ENCODE data around the gene ELMOD3.
"Not testable (repeated sequence)": the region's sequence is repeated elsewhere in the genome, so short reads cannot be mapped to it uniquely, and the experiment has no call there.

Gene ELMOD3

GRCh38 chr2:85399183-85399455 lies 44.5 kb downstream of the ELMOD3 start:
- Histone ChIP-seq H3K4me1 (ENCODE audit: control insufficient read depth, insufficient read depth, low read length) (peaks cover 13% of the 10 kb centered on the region), H3K4me3 (ENCODE audit: low read length) (no peak overlapping the region), H3K27me3 (ENCODE audit: control insufficient read depth, insufficient read depth, low read length) (no peaks in the 10 kb centered on the region), H3K9ac (ENCODE audit: low read length) (no peak overlapping the region), H3K9me3 (ENCODE audit: control insufficient read depth, low read length) (no peaks in the 10 kb centered on the region), H3K36me3 (ENCODE audit: control insufficient read depth, insufficient read depth, low read length) (peaks cover 9% of the 10 kb centered on the region)

DNA sequence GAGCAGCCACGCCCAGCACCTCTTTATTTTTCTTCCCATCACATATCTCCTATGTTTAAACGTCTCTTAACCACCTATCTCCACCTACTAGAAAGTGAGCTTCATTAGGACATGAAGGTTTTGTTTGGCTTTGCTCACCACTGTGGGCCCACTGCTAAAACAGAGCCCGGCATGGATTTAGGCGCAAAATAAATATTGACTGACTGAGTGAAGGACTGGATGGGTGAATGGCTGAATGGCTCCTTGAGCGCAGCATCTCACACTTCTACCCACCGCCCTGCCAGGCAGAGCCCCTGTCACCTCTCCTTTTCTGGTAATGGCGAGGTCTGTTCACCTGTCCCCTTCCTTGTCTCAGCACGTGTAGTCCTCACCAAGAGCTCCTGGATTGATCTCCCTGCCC lies 45.5 kb downstream of the ELMOD3 start:
- H3K4me3 ChIP-seq (ENCODE audit: low read length): no peak overlapping the region
- H3K4me1 ChIP-seq (ENCODE audit: control insufficient read depth, insufficient read depth, low read length): peaks cover 13% of the 10 kb centered on the region
- H3K27me3 ChIP-seq (ENCODE audit: control insufficient read depth, insufficient read depth, low read length): no peaks in the 10 kb centered on the region
- H3K9ac ChIP-seq (ENCODE audit: low read length): no peak overlapping the region
- H3K36me3 ChIP-seq (ENCODE audit: control insufficient read depth, insufficient read depth, low read length): peaks cover 7% of the 10 kb centered on the region
- H3K9me3 ChIP-seq (ENCODE audit: control insufficient read depth, low read length): no peaks in the 10 kb centered on the region

DNA sequence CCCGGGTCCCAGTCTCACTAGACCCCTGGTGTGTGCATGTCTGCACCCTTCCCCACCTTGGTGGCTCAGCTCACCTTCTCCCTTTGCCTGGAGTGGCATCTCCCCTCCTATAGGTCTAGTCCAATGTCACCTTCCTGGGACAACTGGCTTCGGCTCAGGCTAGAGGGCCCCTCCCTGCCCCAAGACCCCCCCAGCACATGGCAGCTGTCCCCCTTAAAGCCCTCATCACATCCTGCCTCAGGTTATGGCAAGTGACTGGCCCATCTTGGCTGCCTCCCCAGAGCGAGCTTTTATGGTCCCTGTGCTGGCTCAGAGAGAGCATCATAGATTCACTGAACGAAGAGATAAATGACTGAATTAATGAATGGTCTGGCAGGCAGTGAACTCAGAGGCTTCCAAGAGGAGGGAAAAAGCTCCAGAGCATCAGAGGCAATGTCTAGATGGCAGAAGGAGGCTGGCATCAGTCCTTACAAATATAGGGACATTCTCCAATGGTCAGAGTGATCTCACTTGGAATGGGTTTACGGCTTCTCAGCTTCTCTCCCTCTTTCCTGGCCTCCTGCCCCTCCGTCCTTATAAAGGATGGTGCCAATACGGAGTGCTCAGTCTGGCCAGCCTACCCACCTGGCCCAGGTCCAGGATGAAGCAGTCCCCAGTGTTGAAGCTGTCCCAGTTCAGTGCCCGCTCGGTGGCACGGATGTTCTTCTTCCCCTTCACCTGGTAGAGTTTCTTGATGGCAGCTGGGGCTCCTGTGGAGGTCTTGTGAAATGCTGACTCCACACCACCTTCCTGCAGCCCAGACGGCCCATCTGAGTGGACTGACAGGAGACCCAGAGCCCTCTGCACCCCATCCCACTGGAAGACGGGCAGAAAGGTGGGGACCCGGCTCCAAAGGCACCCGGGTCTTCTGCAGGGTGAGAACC lies 46.2 kb downstream of the ELMOD3 start:
- Histone ChIP-seq H3K9ac (ENCODE audit: low read length) (no peak overlapping the region), H3K4me3 (ENCODE audit: low read length) (no peak overlapping the region), H3K27me3 (ENCODE audit: control insufficient read depth, insufficient read depth, low read length) (no peaks in the 10 kb centered on the region), H3K4me1 (ENCODE audit: control insufficient read depth, insufficient read depth, low read length) (peaks cover 13% of the 10 kb centered on the region), H3K9me3 (ENCODE audit: control insufficient read depth, low read length) (no peaks in the 10 kb centered on the region), H3K36me3 (ENCODE audit: control insufficient read depth, insufficient read depth, low read length) (peaks cover 7% of the 10 kb centered on the region)

GRCh38 chr2:85401464-85401805 lies 46.9 kb downstream of the ELMOD3 start:
- no peaks in the 10 kb centered on the region for H3K27me3 ChIP-seq (ENCODE audit: control insufficient read depth, insufficient read depth, low read length)
- no peaks in the 10 kb centered on the region for H3K9me3 ChIP-seq (ENCODE audit: control insufficient read depth, low read length)
- no peak overlapping the region for H3K4me3 ChIP-seq (ENCODE audit: low read length)
- H3K4me1 ChIP-seq (ENCODE audit: control insufficient read depth, insufficient read depth, low read length): peaks cover 9% of the 10 kb centered on the region
- no peak overlapping the region for H3K9ac ChIP-seq (ENCODE audit: low read length)
- peaks cover 7% of the 10 kb centered on the region for H3K36me3 ChIP-seq (ENCODE audit: control insufficient read depth, insufficient read depth, low read length)

DNA sequence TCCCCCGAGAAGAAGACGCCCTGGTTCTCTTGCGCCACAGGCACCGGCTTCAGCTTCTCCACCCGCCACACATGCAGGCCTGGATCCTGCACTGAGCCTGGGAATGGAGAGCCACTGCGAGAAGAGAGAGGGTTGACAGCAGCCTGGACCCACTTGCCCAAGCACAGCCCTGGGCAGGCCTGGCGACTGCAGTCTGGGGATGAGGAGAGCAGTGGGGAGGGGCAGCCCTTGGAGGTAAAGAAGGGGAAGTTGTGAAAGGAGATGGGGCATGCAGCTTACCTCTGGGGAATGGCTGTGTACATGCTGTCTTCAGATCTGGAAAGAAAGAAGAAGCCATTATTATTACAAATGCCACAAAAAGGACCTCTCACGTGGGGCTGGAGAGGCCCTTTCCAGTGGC lies 47.3 kb downstream of the ELMOD3 start:
- Histone ChIP-seq H3K36me3 (ENCODE audit: control insufficient read depth, insufficient read depth, low read length) (peaks cover 7% of the 10 kb centered on the region), H3K4me1 (ENCODE audit: control insufficient read depth, insufficient read depth, low read length) (peaks cover 6% of the 10 kb centered on the region), H3K4me3 (ENCODE audit: low read length) (no peak overlapping the region), H3K9me3 (ENCODE audit: control insufficient read depth, low read length) (no peaks in the 10 kb centered on the region), H3K9ac (ENCODE audit: low read length) (no peak overlapping the region), H3K27me3 (ENCODE audit: control insufficient read depth, insufficient read depth, low read length) (no peaks in the 10 kb centered on the region)

- Histone ChIP-seq H3K9ac (ENCODE audit: low read length) (no peak overlapping the region), H3K27me3 (ENCODE audit: control insufficient read depth, insufficient read depth, low read length) (no peaks in the 10 kb centered on the region), H3K4me1 (ENCODE audit: control insufficient read depth, insufficient read depth, low read length) (peaks cover 17% of the 10 kb centered on the region), H3K4me3 (ENCODE audit: low read length) (no peak overlapping the region), H3K9me3 (ENCODE audit: control insufficient read depth, low read length) (no peaks in the 10 kb centered on the region), H3K36me3 (ENCODE audit: control insufficient read depth, insufficient read depth, low read length) (peaks cover 4% of the 10 kb centered on the region)
These were observed 50.9 kb downstream of the ELMOD3 start for GRCh38 chr2:85405201-85406059.

- peak within 1 kb of the TSS; percentile 44 for H3K9ac ChIP-seq (ENCODE audit: low read length)
- no peaks in the 10 kb centered on the region for H3K36me3 ChIP-seq (ENCODE audit: control insufficient read depth, insufficient read depth, low read length)
- no peaks in the 10 kb centered on the region for H3K9me3 ChIP-seq (ENCODE audit: control insufficient read depth, low read length)
- H3K27me3 ChIP-seq (ENCODE audit: control insufficient read depth, insufficient read depth, low read length): no peaks in the 10 kb centered on the region
- H3K4me1 ChIP-seq (ENCODE audit: control insufficient read depth, insufficient read depth, low read length): peaks cover 33% of the 10 kb centered on the region
- H3K4me3 ChIP-seq (ENCODE audit: low read length): no peak within 1 kb of the TSS
These were observed 55.4 kb downstream of the ELMOD3 start, which contains the start of gene CAPG for GRCh38 chr2:85409845-85410583. TSS of gene CAPG (minus strand) at chr2:85410366. CDS start at chr2:85402145, 8,221 bp downstream.

GRCh38 chr2:85410584-85411404 lies 56.2 kb downstream of the ELMOD3 start:
- no peaks in the 10 kb centered on the region for H3K36me3 ChIP-seq (ENCODE audit: control insufficient read depth, insufficient read depth, low read length)
- peaks cover 38% of the 10 kb centered on the region for H3K4me1 ChIP-seq (ENCODE audit: control insufficient read depth, insufficient read depth, low read length)
- H3K9ac ChIP-seq (ENCODE audit: low read length): peak overlapping the region; percentile 44
- no peaks in the 10 kb centered on the region for H3K9me3 ChIP-seq (ENCODE audit: control insufficient read depth, low read length)
- no peak overlapping the region for H3K4me3 ChIP-seq (ENCODE audit: low read length)
- no peaks in the 10 kb centered on the region for H3K27me3 ChIP-seq (ENCODE audit: control insufficient read depth, insufficient read depth, low read length)

DNA sequence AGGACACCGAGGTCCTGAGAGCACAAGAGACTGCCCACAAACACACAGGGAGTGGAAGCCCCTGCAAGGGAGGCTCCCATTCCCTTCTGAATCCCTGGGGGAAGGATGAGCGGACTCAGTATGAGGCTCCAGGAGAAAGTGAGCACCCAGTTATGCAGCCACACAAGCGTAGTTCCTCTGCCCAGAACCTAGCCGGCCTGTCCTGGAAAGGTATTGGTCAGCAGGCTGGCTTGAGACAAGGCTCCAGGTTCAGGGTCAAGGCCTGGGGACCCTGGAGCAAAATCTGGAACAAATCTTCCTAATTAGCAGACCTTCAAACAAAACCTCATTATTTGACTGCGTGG lies 56.8 kb downstream of the ELMOD3 start:
- peaks cover 38% of the 10 kb centered on the region for H3K4me1 ChIP-seq (ENCODE audit: control insufficient read depth, insufficient read depth, low read length)
- no peaks in the 10 kb centered on the region for H3K27me3 ChIP-seq (ENCODE audit: control insufficient read depth, insufficient read depth, low read length)

GRCh38 chr2:85413592-85414420 lies 59.2 kb downstream of the ELMOD3 start:
- no peaks in the 10 kb centered on the region for H3K36me3 ChIP-seq (ENCODE audit: control insufficient read depth, insufficient read depth, low read length)
- no peaks in the 10 kb centered on the region for H3K27me3 ChIP-seq (ENCODE audit: control insufficient read depth, insufficient read depth, low read length)
- no peaks in the 10 kb centered on the region for H3K9me3 ChIP-seq (ENCODE audit: control insufficient read depth, low read length)
- peak overlapping the region; percentile 16 for H3K4me3 ChIP-seq (ENCODE audit: low read length)
- H3K9ac ChIP-seq (ENCODE audit: low read length): peak overlapping the region; percentile 85
- peaks cover 46% of the 10 kb centered on the region for H3K4me1 ChIP-seq (ENCODE audit: control insufficient read depth, insufficient read depth, low read length)

More for the DNA sequence above, 56.8 kb downstream of the ELMOD3 start:
- H3K36me3 ChIP-seq (ENCODE audit: control insufficient read depth, insufficient read depth, low read length): no peaks in the 10 kb centered on the region
- H3K4me3 ChIP-seq (ENCODE audit: low read length): no peak overlapping the region
- H3K9me3 ChIP-seq (ENCODE audit: control insufficient read depth, low read length): no peaks in the 10 kb centered on the region
- no peak overlapping the region for H3K9ac ChIP-seq (ENCODE audit: low read length)

GRCh38 chr2:85414421-85414759 lies 59.8 kb downstream of the ELMOD3 start:
- H3K36me3 ChIP-seq (ENCODE audit: control insufficient read depth, insufficient read depth, low read length); H3K27me3 ChIP-seq (ENCODE audit: control insufficient read depth, insufficient read depth, low read length); H3K4me3 ChIP-seq (ENCODE audit: low read length); H3K9me3 ChIP-seq (ENCODE audit: control insufficient read depth, low read length): not testable (repeated sequence)
- Histone ChIP-seq H3K4me1 (ENCODE audit: control insufficient read depth, insufficient read depth, low read length) (peaks cover 46% of the 10 kb centered on the region), H3K9ac (ENCODE audit: low read length) (peak overlapping the region; percentile 85)

Data from mucosa of stomach (tissue), 1 donor.